Motor neuron (in vitro differentiated cells): Measurements from ENCODE around the gene OR2Y1. TPM values are rescaled to one million over a fixed set of nuclear protein-coding genes. Genes with fewer than 3 reads are reported as not detected.
"Not testable (repeated sequence)": the region's sequence is repeated elsewhere in the genome, so short reads cannot be mapped to it uniquely, and the experiment has no call there.

ENCODE experiments used
- ATAC-seq, 8 experiments: fragments of 200-7000 bp; cut with Tn5 transposase; replicated peaks in 6 of 8; 2 replicates each; pipeline ENCODE4 v1.8.0; 2021; ENCODE audit warnings: mild to moderate bottlenecking in 8 of 8, moderate library complexity in 8 of 8
- H3K27ac ChIP-seq, 2 donors: fragments of 250-450 bp; sonication (Bioruptor Pico); 2 replicates each; pipeline ENCODE4 v1.9.0; 2021; ENCODE audit warnings: antibody characterized with exemption in 2 of 2, mild to moderate bottlenecking in 2 of 2, moderate library complexity in 1 of 2
- H3K4me1 ChIP-seq, 2 donors: fragments of 250-450 bp; sonication (Bioruptor Pico); replicated peaks in 1 of 2; 2 replicates each; pipeline ENCODE4 v1.6.1; 2021; ENCODE audit warnings: antibody characterized with exemption in 2 of 2, mild to moderate bottlenecking in 2 of 2, moderate library complexity in 1 of 2
- H3K4me3 ChIP-seq, 5 donors: fragments of 250-450 bp; sonication (Bioruptor Pico); 2 replicates each; pipeline ENCODE4 v1.9.0; 2021; ENCODE audit warnings: antibody characterized with exemption in 5 of 5, mild to moderate bottlenecking in 5 of 5, moderate library complexity in 4 of 5
- WGBS, 10 experiments: fragments of 450-650 bp; shearing (Covaris generic); methylation state at CpG; one replicate each; pipeline ENCODE4 v1.0.0; 2022; 5-methylcytosine and 5-hydroxymethylcytosine counted together
- in situ Hi-C, 9 experiments: fragments of 400-800 bp; cut with MboI; loops; one replicate each; pipeline ENCODE4 v1.15.0; 2021; ENCODE audit warnings: low sequenced_read_pairs in 9 of 9, low pct_unique_long_range_greater_than_20kb in 2 of 9; ENCODE audit not compliant: unreplicated experiment in 9 of 9
- total RNA-seq, 8 experiments: library from RNA; unstranded; fragments of 300-600 nt; gene quantifications; 2 replicates each; pipeline versions ENCODE4 v1.2.3 to v1.2.4, GENCODE V29; 2022

OR2Y1 gene, protein sequence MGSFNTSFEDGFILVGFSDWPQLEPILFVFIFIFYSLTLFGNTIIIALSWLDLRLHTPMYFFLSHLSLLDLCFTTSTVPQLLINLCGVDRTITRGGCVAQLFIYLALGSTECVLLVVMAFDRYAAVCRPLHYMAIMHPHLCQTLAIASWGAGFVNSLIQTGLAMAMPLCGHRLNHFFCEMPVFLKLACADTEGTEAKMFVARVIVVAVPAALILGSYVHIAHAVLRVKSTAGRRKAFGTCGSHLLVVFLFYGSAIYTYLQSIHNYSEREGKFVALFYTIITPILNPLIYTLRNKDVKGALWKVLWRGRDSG
- total RNA-seq: under 1 TPM in 3 of 8 experiments, not detected in 5; 0.27 to 0.76 (median 0.56) TPM

DNA sequence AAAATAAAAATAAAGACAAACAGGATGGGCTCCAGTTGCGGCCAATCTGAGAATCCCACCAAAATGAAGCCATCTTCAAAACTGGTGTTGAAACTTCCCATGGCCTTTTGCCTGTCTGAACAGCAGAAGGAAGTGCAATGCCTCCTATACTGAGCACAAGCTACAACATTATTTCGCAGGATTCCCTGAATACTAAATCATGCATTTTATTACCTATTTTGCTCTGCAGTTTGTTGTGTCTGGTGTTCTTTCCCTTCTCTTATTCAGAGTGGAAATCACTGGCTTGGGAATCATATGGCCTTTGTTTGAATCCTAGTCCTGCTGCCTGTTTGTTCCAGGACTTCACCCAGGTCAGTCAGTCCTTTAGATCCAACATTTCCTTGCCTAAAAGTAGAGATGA, at the start of gene OR2Y1:
Gene OR2Y1 (minus strand): TSS at position 101 of the 400 bp plus-strand sequence. CDS start 0 bp downstream, at position 101.
- Histone ChIP-seq H3K4me1 (no peaks in the 10 kb centered on the region), H3K27ac (no peak within 1 kb of the TSS), H3K4me3 (no peak within 1 kb of the TSS)
- WGBS, 10 experiments: 0 to 100% (median 80%) methylated on average over 1 to 2 of the region's 2 CpGs; no CpG with 5 or more reads in 3 of the 10 experiments
- ATAC-seq: no peak
- in situ Hi-C loops: no loop called here

DNA sequence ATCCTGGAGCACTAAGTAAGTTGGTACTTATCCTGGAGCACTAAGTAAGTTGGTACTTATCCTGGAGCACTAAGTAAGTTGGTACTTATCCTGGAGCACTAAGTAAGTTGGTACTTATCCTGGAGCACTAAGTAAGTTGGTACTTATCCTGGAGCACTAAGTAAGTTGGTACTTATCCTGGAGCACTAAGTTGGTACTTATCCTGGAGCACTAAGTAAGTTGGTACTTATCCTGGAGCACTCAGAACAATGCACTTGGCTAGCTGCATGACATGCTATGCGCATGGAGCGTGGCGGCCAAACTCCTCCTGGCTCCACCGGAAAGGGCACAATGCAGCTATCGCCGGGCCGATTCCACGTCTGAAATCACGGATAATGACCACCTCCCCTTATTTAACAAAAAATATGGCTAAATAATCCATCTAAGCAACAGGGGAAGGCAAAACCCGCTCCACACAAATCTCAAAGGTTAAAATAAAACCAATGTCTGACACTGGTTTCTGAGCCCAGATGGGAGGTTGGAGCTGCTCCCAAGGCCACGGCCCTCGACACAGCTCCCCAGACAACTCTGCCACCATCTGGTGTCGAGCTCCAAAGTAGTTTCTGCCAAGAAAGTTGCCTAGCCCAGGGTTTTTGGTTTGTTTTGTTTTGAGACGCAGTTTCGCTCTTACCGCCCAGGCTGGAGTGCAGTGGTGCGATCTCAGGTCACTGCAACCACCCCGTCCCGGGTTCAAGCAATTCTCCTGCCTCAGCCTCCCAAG, 49.0 kb upstream of the OR2Y1 start:
- ATAC-seq, in situ Hi-C loops, H3K4me3 ChIP-seq, H3K27ac ChIP-seq: not testable (repeated sequence)
- H3K4me1 ChIP-seq: peaks cover 10 to 15% of the 10 kb centered on the region in 2 donors
- 33 to 100% (median 81%) methylated on average over 3 to 13 of the region's 19 CpGs; no CpG with 5 or more reads in 4 of the 10 experiments for WGBS, 10 experiments

DNA sequence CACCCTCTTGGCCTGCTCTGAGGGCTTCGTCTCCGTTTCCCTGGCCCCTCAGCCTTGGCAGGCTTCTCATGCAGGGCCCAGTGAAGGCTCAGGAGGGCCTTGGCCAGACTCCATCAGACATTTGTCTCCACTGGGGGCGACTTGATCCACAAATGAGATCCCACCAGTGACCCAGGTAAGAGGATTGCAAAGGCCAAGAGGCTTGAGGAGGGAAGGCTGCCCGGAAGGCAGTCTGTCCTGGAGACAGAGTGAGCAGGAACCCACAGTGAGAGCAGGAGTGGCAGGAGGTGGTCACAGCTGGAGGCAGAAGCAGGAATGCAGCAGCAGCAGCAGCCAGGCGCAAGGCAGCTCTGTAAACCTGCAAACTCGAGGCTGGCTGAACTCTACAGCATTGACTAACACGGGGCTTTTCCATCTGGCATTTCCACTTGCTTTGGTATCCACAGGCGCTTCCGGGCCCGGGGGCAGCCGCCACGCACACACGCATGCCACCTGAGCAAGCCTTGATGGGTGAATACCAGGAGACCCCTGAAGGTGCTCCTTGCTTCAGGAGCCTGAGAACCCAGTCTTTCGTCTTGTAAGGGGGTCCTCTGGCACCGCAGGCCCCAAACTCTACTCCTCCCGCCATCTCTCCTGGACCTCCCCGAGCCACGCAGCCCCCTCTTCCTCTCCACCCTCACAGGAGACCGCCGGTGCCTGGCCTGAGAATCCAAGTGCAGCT, 48.0 kb upstream of the OR2Y1 start:
- in situ Hi-C loops: no loop called here
- no peak overlapping the region for H3K4me3 ChIP-seq
- peaks cover 10 to 15% of the 10 kb centered on the region in 2 donors for H3K4me1 ChIP-seq
- ATAC-seq: peak in 1 of 8 experiments; percentile 19
- WGBS, 10 experiments: 21 to 100% (median 59%) methylated on average over 2 to 6 of the region's 20 CpGs; no CpG with 5 or more reads in 4 of the 10 experiments
- H3K27ac ChIP-seq: no peak overlapping the region

DNA sequence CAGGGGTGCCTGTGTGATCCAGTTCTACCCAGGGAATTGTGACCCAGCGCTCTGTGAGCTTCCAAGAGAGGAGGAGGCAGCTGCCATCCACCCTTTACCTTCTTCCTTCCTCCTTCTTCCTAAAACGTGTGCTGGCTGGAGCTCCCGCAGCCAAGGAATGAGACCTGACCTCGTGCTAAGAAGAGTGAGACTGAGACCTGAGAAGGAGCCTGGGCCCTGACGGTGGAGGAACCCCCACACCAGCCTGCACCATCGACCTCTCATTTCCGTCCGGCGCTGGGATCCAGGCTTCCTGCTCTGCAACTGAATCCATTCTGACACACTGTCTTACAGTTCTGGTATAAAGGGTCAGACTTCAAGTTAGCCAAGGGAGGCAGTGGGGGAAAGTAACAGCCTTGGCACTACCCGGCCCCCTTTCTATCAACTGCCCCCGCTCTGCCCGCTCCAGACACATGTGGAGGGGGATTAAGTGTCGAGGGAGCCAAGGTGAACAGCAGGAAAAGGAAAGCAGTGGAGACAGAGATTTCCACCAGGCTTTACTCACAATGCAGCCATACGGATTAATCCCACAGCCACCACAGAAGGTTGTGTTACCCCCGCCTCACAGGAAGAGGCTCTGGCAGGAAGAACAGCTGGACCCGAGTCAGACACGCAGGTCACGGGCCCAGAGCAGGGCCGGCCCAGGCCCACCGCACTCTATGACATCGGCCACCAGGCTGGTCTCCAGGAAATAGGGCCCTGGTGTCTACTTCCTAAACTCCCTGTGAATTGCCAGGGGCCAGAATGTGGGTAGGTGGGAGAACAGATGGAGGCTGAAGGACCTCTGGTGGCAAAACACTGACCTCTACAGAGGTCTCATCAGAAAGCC, 46.9 kb upstream of the OR2Y1 start:
- Histone ChIP-seq H3K27ac (no peak overlapping the region), H3K4me3 (no peak overlapping the region), H3K4me1 (peaks cover 10 to 15% of the 10 kb centered on the region in 2 donors)
- ATAC-seq: peak in 1 of 8 experiments; percentile 33
- in situ Hi-C loops: no loop called here
- WGBS, 10 experiments: 0 to 93% (median 60%) methylated on average over 1 to 9 of the region's 21 CpGs; no CpG with 5 or more reads in 3 of the 10 experiments

DNA sequence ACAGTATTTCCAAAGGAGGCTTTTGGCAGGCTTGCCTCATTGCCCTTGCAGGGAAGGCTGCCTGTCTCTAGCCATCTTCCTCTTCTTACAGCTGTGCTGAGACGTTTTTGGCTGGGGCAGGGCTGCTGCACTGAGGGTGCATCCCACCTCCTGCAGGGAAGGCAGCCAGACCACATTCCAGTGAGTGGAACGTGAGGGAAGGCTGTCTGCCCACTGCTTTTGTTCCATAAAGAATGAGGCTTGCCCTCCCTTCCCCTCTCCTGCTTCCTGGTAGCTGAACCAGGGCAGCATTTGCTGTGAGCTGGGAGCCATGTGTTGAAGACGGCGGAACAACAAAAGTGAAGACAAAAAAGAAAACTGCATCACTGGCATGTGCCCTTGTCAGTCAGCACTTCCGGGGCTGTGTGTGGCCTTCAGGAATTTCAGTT, 46.0 kb upstream of the OR2Y1 start:
- peaks cover 10 to 15% of the 10 kb centered on the region in 2 donors for H3K4me1 ChIP-seq
- peak; percentile 5 to 85 (median 74) for ATAC-seq
- in situ Hi-C loops: no loop called here
- no peak overlapping the region for H3K4me3 ChIP-seq
- 0 to 57% (median 33%) methylated on average over 1 to 5 of the region's 5 CpGs; no CpG with 5 or more reads in 5 of the 10 experiments for WGBS, 10 experiments
- no peak overlapping the region for H3K27ac ChIP-seq

DNA sequence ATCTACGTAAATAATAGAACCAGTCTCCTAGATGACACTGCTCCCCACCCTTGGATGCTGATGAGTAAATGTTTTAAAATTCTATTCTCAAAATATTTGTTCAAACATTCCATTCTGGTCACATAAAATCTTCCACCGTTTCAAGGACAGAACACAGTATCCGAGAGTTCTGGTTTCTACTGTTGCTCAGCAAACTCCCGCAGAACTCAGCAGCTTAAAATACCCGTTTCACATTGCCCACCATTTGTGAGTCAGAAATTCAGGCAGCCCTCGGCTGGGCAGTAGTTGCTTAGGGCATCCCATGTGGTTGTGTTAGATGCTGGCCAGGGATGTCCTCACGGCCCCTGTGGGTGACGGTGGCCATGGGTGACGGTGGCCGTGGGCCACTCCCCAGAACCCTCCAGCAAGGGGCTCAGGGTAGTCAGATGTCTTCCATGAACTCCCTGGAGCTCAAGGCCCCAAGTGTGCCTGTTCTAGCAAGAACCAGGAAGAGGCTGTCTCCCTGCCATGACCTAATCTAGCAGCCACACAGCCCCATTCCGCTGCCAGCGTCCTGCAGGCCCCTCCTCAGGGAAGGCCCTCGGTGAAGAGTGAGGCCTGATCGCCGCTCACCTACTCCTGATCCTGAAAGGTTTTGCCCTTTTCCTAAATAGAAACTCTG, 45.4 kb upstream of the OR2Y1 start:
- Histone ChIP-seq H3K27ac (no peak overlapping the region), H3K4me3 (no peak overlapping the region), H3K4me1 (peaks cover 10 to 15% of the 10 kb centered on the region in 2 donors)
- peak in 7 of 8 experiments; percentile 11 to 41 (median 34) for ATAC-seq
- in situ Hi-C loops: no loop called here
- WGBS, 10 experiments: 10 to 100% (median 83%) methylated on average over 1 to 12 of the region's 15 CpGs

DNA sequence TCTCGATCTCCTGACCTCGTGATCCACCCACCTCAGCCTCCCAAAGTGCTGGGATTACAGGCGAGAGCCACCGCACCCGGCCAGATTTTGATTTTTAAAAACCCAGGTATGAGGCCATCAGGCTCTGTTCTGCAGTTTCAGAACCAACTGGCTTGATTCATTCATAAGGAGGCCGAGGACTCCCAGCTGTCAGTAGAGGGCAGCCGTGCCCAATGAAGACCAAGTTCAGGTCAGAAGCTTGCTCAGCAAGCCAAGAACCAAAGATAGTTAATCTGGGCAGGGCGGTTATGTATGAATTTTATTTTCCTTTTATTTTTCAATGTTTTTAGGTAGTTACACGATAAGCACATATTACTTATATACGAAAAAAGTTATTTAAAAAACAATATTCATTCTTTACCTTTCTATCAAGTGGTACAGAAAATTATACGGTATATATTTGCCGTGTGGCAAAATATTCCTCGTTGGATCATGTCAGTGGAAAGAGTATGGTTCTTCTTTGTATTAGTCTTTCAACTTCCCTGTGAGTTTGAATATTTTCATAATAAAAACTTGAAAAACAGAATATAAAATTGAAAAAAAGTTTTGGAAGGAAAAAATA, 44.7 kb upstream of the OR2Y1 start:
- Histone ChIP-seq H3K4me3 (no peak overlapping the region), H3K4me1 (peaks cover 10 to 15% of the 10 kb centered on the region in 2 donors), H3K27ac (no peak overlapping the region)
- WGBS, 10 experiments: 0 to 64% (median 39%) methylated on average over 2 to 7 of the region's 13 CpGs
- peak; percentile 50 to 83 (median 60) for ATAC-seq
- in situ Hi-C loops: no loop called here

DNA sequence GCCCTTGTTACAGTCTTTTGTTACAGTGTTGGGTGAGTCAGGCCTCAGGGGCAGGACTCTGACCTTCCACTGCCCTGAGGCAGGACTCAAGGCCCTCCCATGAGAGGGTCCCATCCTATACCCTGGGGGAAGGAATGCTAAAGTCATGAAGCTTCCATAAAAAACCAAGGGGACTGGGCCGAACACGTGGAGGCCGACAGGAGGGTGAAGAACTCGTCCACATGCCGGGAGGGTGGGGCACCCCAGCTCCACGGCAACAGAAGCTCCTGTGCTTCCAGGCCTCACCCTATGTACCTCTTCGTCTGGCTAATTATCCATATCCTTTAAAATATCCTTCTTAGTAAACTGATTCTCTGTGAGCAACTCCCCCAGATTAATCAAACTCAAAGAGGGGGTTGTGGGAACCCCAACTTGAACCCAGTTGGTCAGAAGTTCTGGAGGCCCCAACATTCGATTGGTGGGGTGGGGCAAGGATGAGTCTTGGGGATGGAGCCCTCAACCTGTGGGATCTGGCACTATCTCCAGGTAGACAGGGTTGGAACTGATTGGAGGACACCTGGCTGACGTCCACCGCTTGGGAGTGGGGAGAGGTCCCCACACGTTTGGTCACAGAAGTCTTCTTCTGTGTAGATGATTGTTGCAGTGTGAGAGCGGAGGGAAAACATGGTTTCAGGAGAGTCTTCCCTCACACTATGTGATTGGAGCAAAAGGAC, 43.6 kb upstream of the OR2Y1 start:
- H3K4me3 ChIP-seq: no peak overlapping the region
- 56 to 91% (median 82%) methylated on average over 1 to 5 of the region's 12 CpGs; no CpG with 5 or more reads in 5 of the 10 experiments for WGBS, 10 experiments
- ATAC-seq: no peak
- peaks cover 10 to 15% of the 10 kb centered on the region in 2 donors for H3K4me1 ChIP-seq
- in situ Hi-C loops: no loop called here
- H3K27ac ChIP-seq: no peak overlapping the region

DNA sequence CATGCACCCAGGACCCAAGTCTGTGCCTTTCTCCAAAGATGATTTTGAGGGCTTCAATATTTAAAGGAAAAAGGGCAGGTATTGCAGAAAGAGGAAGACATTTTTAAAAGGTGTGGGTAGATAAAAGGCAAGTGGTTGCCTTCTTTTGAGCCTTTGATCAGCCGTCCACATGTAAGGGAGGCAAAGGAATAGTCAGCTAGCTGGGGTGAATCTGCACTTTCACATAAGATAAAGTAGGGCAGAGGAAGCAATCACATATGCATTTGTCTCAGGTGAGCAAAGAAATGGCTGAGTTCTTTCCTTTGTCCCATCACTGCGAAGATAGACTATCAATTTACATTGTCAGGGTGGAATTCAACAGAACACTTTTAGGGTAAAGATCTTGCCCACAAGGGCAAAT, 42.9 kb upstream of the OR2Y1 start:
- WGBS, 10 experiments: 58 to 100% (median 78%) methylated on average over 1 to 2 of the region's 2 CpGs; no CpG with 5 or more reads in 2 of the 10 experiments
- H3K4me1 ChIP-seq: peaks cover 10 to 15% of the 10 kb centered on the region in 2 donors
- in situ Hi-C loops: no loop called here

DNA sequence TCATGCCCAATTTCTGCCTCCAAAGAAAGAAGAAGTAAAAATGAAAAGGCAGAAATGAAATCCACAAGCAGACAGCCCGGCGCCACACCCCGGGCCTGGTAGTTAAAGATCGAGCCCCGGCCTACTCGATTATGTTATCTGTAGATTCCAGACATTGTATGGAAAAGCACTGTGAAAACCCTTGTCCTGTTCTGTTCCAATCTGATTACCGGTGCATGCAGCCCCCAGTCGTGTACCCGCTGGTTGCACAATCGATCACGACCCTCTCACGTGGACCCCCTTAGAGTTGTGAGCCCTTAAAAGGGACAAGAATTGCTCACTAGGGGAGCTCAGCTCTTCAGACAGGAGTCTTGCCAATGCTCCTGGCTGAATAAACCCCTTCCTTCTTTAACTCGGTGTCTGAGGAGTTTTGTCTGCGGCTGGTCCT, 42.1 kb upstream of the OR2Y1 start:
- not testable (repeated sequence) for H3K27ac ChIP-seq

More for the DNA sequence above, 42.9 kb upstream of the OR2Y1 start:
- Histone ChIP-seq H3K27ac (no peak overlapping the region), H3K4me3 (no peak overlapping the region)
- ATAC-seq: no peak

More for the DNA sequence above, 42.1 kb upstream of the OR2Y1 start:
- ATAC-seq, H3K4me3 ChIP-seq, in situ Hi-C loops: not testable (repeated sequence)
- peaks cover 10 to 15% of the 10 kb centered on the region in 2 donors for H3K4me1 ChIP-seq
- WGBS, 10 experiments: 75 to 100% (median 94%) methylated on average over 1 to 11 of the region's 14 CpGs; no CpG with 5 or more reads in 4 of the 10 experiments
